Body of pancreas (tissue), 4 donors: ENCODE data around the gene LONRF2. TPM values are rescaled to one million over a fixed set of nuclear protein-coding genes. Genes with fewer than 3 reads are reported as not detected.

Source experiments
- ATAC-seq: fragments of 150-250 bp; one replicate; pipeline ENCODE4 v1.9.1; 2016
- DNase-seq, 4 donors: peaks; one replicate each; pipeline ENCODE4 v3.0.0-alpha.2; 2019
- H3K27ac ChIP-seq, 4 donors: fragments of 200-600 bp; sonication (generic); 1 replicate in 3 of 4; 2 replicates in 1 of 4; pipeline versions ENCODE4 v1.5.1 to v1.6.1; 2016 to 2019; ENCODE audit warnings: mild to moderate bottlenecking in 1 of 4, mixed read lengths in 1 of 4, moderate library complexity in 1 of 4
- H3K27me3 ChIP-seq, 2 donors: fragments of 200-600 bp; sonication (generic); one replicate each; pipeline ENCODE4 v1.6.0; 2016; ENCODE audit warnings: mild to moderate bottlenecking in 1 of 2
- H3K36me3 ChIP-seq, 2 donors: fragments of 200-600 bp; sonication (generic); replicated peaks in 1 of 2; 2 replicates each; pipeline ENCODE4 v1.5.1; 2016; ENCODE audit warnings: low read depth in 2 of 2; ENCODE audit not compliant: insufficient read depth in 1 of 2
- H3K4me1 ChIP-seq: fragments of 200-600 bp; sonication (generic); one replicate; pipeline ENCODE4 v1.6.0; 2016
- H3K4me3 ChIP-seq, 2 donors: fragments of 200-600 bp; sonication (generic); 1 replicate in 1 of 2; 2 replicates in 1 of 2; pipeline ENCODE4 v1.5.1; 2016 to 2019
- H3K9me3 ChIP-seq, 3 donors: fragments of 200-600 bp; sonication (generic); 1 replicate in 2 of 3; 2 replicates in 1 of 3; pipeline ENCODE4 v1.5.1; 2016
- CTCF ChIP-seq, 7 experiments: fragments of 450-650 bp in 4 of 7; fragments of 200-600 bp in 3 of 7; sonication (generic) in 3 of 7; IDR thresholded peaks; one replicate each; pipeline ENCODE4 v1.5.1; 2016 to 2019; ENCODE audit warnings: antibody characterized with exemption in 7 of 7
- POLR2A ChIP-seq, 3 donors: fragments of 450-650 bp; IDR thresholded peaks; one replicate each; pipeline ENCODE4 v1.6.1; 2016; ENCODE audit warnings: antibody characterized with exemption in 3 of 3, mild to moderate bottlenecking in 2 of 3
- WGBS, 2 donors: methylation state at CpG; one replicate each; pipeline ENCODE4 v1.1.5; 2017; 5-methylcytosine and 5-hydroxymethylcytosine counted together
- intact Hi-C: fragments of 100-400 bp; cut with DNase I; formaldehyde crosslinking; loops from one replicate; pipeline ENCODE4 v1.15.1; 2023
- total RNA-seq, 2 donors: library from RNA; depleted of rRNA; stranded (reverse); fragments of >200 nt; gene quantifications; one replicate each; pipeline ENCODE4 v1.1.0, GENCODE V29; 2016

LONRF2 gene
- total RNA-seq, 2 donors from 2014 or later, result 12.5 to 14.2 TPM

DNA sequence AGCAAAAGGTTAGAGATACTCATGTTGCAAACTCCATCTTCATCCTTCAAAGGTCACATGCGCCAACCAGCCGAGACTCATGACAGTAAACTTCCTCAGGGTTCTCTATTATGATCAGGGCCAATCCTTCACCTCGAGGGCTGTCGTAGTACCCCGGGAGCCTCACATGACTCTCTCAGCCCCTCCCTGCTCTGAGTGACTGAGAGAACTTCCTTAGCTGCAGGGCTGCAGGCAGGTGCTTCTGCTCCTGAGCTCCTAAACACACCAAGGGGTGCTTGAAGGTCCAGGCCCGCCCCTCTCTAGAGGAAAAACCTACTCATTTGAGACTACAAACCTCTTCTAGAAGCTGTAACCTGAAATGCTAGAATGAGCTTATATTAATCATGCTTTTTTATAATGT lies 48.2 kb downstream of the LONRF2 start:
- TF ChIP-seq POLR2A (IDR thresholded peaks at IDR 0.05) (no peak), CTCF (IDR thresholded peaks at IDR 0.05) (no peak)
- intact Hi-C loops, result no loop called here
- 76 to 79% methylated on average over 6 of the region's 6 CpGs for WGBS, 2 donors
- ATAC-seq (no peak), DNase-seq (no peak)
- Histone ChIP-seq H3K9me3 (no peaks in the 10 kb centered on the region), H3K27me3 (no peaks in the 10 kb centered on the region), H3K27ac (no peak overlapping the region), H3K36me3 (no peaks in the 10 kb centered on the region), H3K4me1 (peaks cover 6% of the 10 kb centered on the region), H3K4me3 (no peak overlapping the region)

GRCh38 chr2:100273387-100273786 lies 48.9 kb downstream of the LONRF2 start:
- Histone ChIP-seq H3K4me3 (no peak overlapping the region), H3K27ac (no peak overlapping the region), H3K36me3 (no peaks in the 10 kb centered on the region), H3K4me1 (peaks cover 6% of the 10 kb centered on the region), H3K9me3 (no peaks in the 10 kb centered on the region), H3K27me3 (no peaks in the 10 kb centered on the region)
- 84 to 95% methylated on average over 1 of the region's 1 CpG for WGBS, 2 donors
- intact Hi-C loops, result no loop called here
- DNase-seq (no peak), ATAC-seq (no peak)
- TF ChIP-seq CTCF (IDR thresholded peaks at IDR 0.05), result no peak

DNA sequence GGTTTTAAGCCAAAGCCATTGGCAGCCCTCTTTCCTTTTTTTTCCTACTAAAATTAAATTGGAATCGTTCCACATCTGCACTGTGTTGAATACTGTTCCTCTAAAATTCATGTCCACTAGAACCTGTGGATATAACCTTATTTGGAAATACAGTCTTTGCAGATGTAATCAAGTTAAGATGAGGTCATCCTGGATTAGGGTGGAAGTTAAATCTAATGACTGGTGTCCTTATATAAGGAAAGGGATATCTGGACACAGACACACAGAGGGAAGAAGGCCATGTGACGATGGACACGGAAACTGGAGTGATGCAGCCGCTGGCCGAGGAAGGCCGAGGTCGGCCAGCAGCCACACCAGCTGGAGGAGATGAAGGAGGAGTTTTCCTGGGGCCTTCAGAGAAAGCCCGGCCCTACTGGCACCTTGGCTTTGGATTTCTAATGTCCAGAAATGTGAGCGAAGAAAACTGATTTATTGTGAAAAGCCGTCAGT lies 49.4 kb downstream of the LONRF2 start:
- 86% methylated on average over 10 of the region's 10 CpGs for WGBS, 2 donors
- no peak overlapping the region for H3K27ac ChIP-seq
- no peaks in the 10 kb centered on the region for H3K9me3 ChIP-seq
- DNase-seq (no peak), ATAC-seq (peak; percentile 37)
- TF ChIP-seq POLR2A (IDR thresholded peaks at IDR 0.05) (no peak), CTCF (IDR thresholded peaks at IDR 0.05) (no peak)
- H3K36me3 ChIP-seq, result no peaks in the 10 kb centered on the region
- no peaks in the 10 kb centered on the region for H3K27me3 ChIP-seq
- no peak overlapping the region for H3K4me3 ChIP-seq
- intact Hi-C loops, result no loop called here
- H3K4me1 ChIP-seq, result peaks cover 6% of the 10 kb centered on the region

DNA sequence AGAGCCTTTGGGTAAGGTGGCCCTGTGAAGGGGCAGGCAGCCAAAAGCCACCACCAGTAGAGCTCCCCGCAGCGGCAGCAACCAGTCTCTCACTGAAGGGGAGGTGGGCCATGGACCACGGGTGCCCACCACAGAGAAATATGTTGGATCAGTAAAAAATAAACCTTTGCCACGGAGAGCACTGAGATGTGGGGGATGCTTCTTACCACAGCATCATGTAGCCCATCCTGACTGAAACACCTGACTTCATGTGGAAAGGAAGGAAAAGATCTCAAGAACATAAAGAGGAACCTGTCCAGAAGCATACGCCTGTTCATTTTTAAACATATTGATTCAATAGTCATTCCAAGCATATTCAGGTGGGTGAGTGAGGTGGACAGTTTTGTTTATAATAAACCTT lies 51.1 kb downstream of the LONRF2 start:
- no peak overlapping the region for H3K27ac ChIP-seq
- ATAC-seq, result no peak
- WGBS, 2 donors, result 97 to 98% methylated on average over 5 of the region's 5 CpGs

More for the DNA sequence above, 51.1 kb downstream of the LONRF2 start:
- TF ChIP-seq POLR2A (IDR thresholded peaks at IDR 0.05) (no peak), CTCF (IDR thresholded peaks at IDR 0.05) (no peak)
- Histone ChIP-seq H3K27me3 (no peaks in the 10 kb centered on the region), H3K4me3 (no peak overlapping the region), H3K4me1 (peaks cover 6% of the 10 kb centered on the region), H3K36me3 (no peaks in the 10 kb centered on the region), H3K9me3 (no peaks in the 10 kb centered on the region)
- DNase-seq, result no peak
- intact Hi-C loops, result no loop called here
